Ascending aorta (tissue), 2 donors: Measurements from ENCODE around the gene GVQW3. TPM values are rescaled to one million over a fixed set of nuclear protein-coding genes. Genes with fewer than 3 reads are reported as not detected.

ENCODE experiments used
- DNase-seq, 2 donors: peaks; one replicate each; pipeline ENCODE4 v3.0.0-alpha.2; 2019; ENCODE audit warnings: low spot score in 2 of 2
- H3K27ac ChIP-seq, 2 donors: fragments of 200-600 bp; sonication (generic); one replicate each; pipeline ENCODE4 v1.5.1; 2016 to 2017; ENCODE audit warnings: mild to moderate bottlenecking in 1 of 2
- H3K27me3 ChIP-seq: fragments of 200-600 bp; sonication (generic); one replicate; pipeline ENCODE4 v1.5.1; 2017
- H3K36me3 ChIP-seq, 2 donors: fragments of 200-600 bp; sonication (generic); one replicate each; pipeline ENCODE4 v1.5.1; 2016
- H3K4me1 ChIP-seq, 2 donors: fragments of 200-600 bp; sonication (generic); one replicate each; pipeline ENCODE4 v1.5.1; 2016 to 2017; ENCODE audit warnings: mild to moderate bottlenecking in 1 of 2
- H3K4me3 ChIP-seq, 2 donors: fragments of 200-600 bp; sonication (generic); one replicate each; pipeline ENCODE4 v1.5.1; 2016 to 2017; ENCODE audit warnings: mild to moderate bottlenecking in 1 of 2
- H3K9me3 ChIP-seq, 2 donors: fragments of 200-600 bp; sonication (generic); one replicate each; pipeline ENCODE4 v1.5.1; 2016
- CTCF ChIP-seq, 3 experiments: fragments of 200-600 bp in 2 of 3; fragments of 450-650 bp in 1 of 3; sonication (generic) in 2 of 3; IDR thresholded peaks; one replicate each; pipeline ENCODE4 v1.5.1; 2016 to 2019; ENCODE audit warnings: antibody characterized with exemption in 3 of 3, mild to moderate bottlenecking in 1 of 3, moderate library complexity in 1 of 3
- intact Hi-C: fragments of 100-400 bp; cut with DNase I; formaldehyde crosslinking; loops from one replicate; pipeline ENCODE4 v1.15.1; 2023
- total RNA-seq: library from RNA; depleted of rRNA; stranded (reverse); fragments of >200 nt; gene quantifications from one replicate; pipeline ENCODE4 v1.1.0, GENCODE V29; 2016

Gene GVQW3
- total RNA-seq, 1 donor from 2014 or later = not detected

GRCh38 chr11:76410851-76411357, 29.8 kb downstream of the GVQW3 start:
- Histone ChIP-seq H3K4me3 (no peak overlapping the region), H3K4me1 (no peaks in the 10 kb centered on the region), H3K27ac (no peak overlapping the region), H3K27me3 (no peaks in the 10 kb centered on the region), H3K36me3 (no peaks in the 10 kb centered on the region), H3K9me3 (no peaks in the 10 kb centered on the region)
- intact Hi-C loops = no loop called here
- no peak for DNase-seq
- TF ChIP-seq CTCF (IDR thresholded peaks at IDR 0.05) = no peak

- intact Hi-C loops = no loop called here
- no peak for DNase-seq
- Histone ChIP-seq H3K4me1 (no peaks in the 10 kb centered on the region), H3K27ac (no peak overlapping the region), H3K9me3 (no peaks in the 10 kb centered on the region), H3K36me3 (no peaks in the 10 kb centered on the region), H3K4me3 (no peak overlapping the region), H3K27me3 (no peaks in the 10 kb centered on the region)
- no peak for TF ChIP-seq CTCF (IDR thresholded peaks at IDR 0.05)
Measured at GRCh38 chr11:76415073-76415472, 34.0 kb downstream of the GVQW3 start.

- no peak for TF ChIP-seq CTCF (IDR thresholded peaks at IDR 0.05)
Measured at GRCh38 chr11:76419896-76420295, 38.8 kb downstream of the GVQW3 start.

GRCh38 chr11:76424379-76424778, 43.3 kb downstream of the GVQW3 start:
- no peak for DNase-seq
- no peak for TF ChIP-seq CTCF (IDR thresholded peaks at IDR 0.05)
- Histone ChIP-seq H3K4me1 (no peaks in the 10 kb centered on the region), H3K36me3 (no peaks in the 10 kb centered on the region), H3K27ac (no peak overlapping the region), H3K4me3 (no peak overlapping the region), H3K9me3 (no peaks in the 10 kb centered on the region), H3K27me3 (no peaks in the 10 kb centered on the region)
- intact Hi-C loops = no loop called here

More at GRCh38 chr11:76419896-76420295, 38.8 kb downstream of the GVQW3 start:
- H3K27ac ChIP-seq = no peak overlapping the region
- no peak for DNase-seq
- no peaks in the 10 kb centered on the region for H3K9me3 ChIP-seq
- H3K4me1 ChIP-seq = no peaks in the 10 kb centered on the region
- no peaks in the 10 kb centered on the region for H3K36me3 ChIP-seq
- intact Hi-C loops = no loop called here
- H3K27me3 ChIP-seq = no peaks in the 10 kb centered on the region
- no peak overlapping the region for H3K4me3 ChIP-seq

GRCh38 chr11:76424891-76425290, 43.8 kb downstream of the GVQW3 start:
- Histone ChIP-seq H3K4me3 (no peak overlapping the region), H3K27me3 (no peaks in the 10 kb centered on the region), H3K36me3 (no peaks in the 10 kb centered on the region), H3K9me3 (no peaks in the 10 kb centered on the region), H3K4me1 (no peaks in the 10 kb centered on the region), H3K27ac (no peak overlapping the region)
- intact Hi-C loops = no loop called here
- TF ChIP-seq CTCF (IDR thresholded peaks at IDR 0.05) = no peak
- no peak for DNase-seq

GRCh38 chr11:76426660-76427059, 45.5 kb downstream of the GVQW3 start:
- no peak overlapping the region for H3K4me3 ChIP-seq
- intact Hi-C loops = no loop called here
- no peaks in the 10 kb centered on the region for H3K4me1 ChIP-seq
- no peak overlapping the region for H3K27ac ChIP-seq
- no peak for DNase-seq
- no peaks in the 10 kb centered on the region for H3K36me3 ChIP-seq
- H3K9me3 ChIP-seq = no peaks in the 10 kb centered on the region
- no peak for TF ChIP-seq CTCF (IDR thresholded peaks at IDR 0.05)
- no peaks in the 10 kb centered on the region for H3K27me3 ChIP-seq
